SK-N-MC (cell line): ENCODE data around the gene TAS2R50.

Source experiments
- DNase-seq: peaks from one replicate; pipeline ENCODE4 v3.0.0-alpha.2; 2011; ENCODE audit warnings: low read depth, low spot score
- H3K27ac ChIP-seq: fragments of 200-600 bp; sonication (generic); 2 replicates; pipeline ENCODE4 v1.5.1; 2016; ENCODE audit warnings: mixed run types
- H3K36me3 ChIP-seq: fragments of 200-600 bp; sonication (generic); 2 replicates; pipeline ENCODE4 v1.6.1; 2017; ENCODE audit warnings: antibody characterized with exemption, low read length, mixed read lengths; ENCODE audit not compliant: insufficient read depth
- H3K4me3 ChIP-seq: fragments of 200-600 bp; sonication (generic); 2 replicates; pipeline ENCODE4 v1.5.1; 2016
- H3K9ac ChIP-seq: fragments of 200-600 bp; sonication (generic); 2 replicates; pipeline ENCODE4 v1.8.0; 2017; ENCODE audit warnings: mixed run types, mixed read lengths; ENCODE audit not compliant: insufficient read length
- H3K9me3 ChIP-seq: fragments of 200-600 bp; sonication (generic); 2 replicates; pipeline ENCODE4 v1.6.1; 2017; ENCODE audit warnings: low read depth, mild to moderate bottlenecking, antibody characterized with exemption, low read length, moderate library complexity, mixed read lengths
- EZH2 ChIP-seq: fragments of 200-600 bp; sonication (generic); IDR thresholded peaks from one replicate; pipeline ENCODE4 v1.6.1; 2017; ENCODE audit warnings: antibody characterized with exemption
- FOXP2 ChIP-seq: optimal IDR thresholded peaks from 2 replicates; pipeline ENCODE3; 2011; ENCODE audit warnings: mild to moderate bottlenecking, moderate library complexity; ENCODE audit not compliant: insufficient read depth; ENCODE audit errors: extremely low read length, control extremely low read depth
- POLR2AphosphoS5 ChIP-seq: IDR thresholded peaks from 2 replicates; pipeline ENCODE4 v1.6.1; 2012; ENCODE audit warnings: mild to moderate bottlenecking, low read depth, low read length, borderline replicate concordance

Gene TAS2R50

GRCh38 chr12:10939163-10939562 lies 47.5 kb downstream of the TAS2R50 start, which contains the start of gene TAS2R14:
Gene TAS2R14 (minus strand): TSS chr12:10939263. CDS start chr12:10939207, 56 bp downstream.
- no peaks in the 10 kb centered on the region for H3K9me3 ChIP-seq
- H3K36me3 ChIP-seq, result no peaks in the 10 kb centered on the region
- DNase-seq, result no peak
- H3K27ac ChIP-seq, result no peak within 1 kb of the TSS
- H3K4me3 ChIP-seq, result no peak within 1 kb of the TSS
- no peak within 1 kb of the TSS for H3K9ac ChIP-seq
- no peak for TF ChIP-seq POLR2AphosphoS5
- TF ChIP-seq EZH2, result no peak
- TF ChIP-seq FOXP2, result no peak

GRCh38 chr12:10936506-10936905 lies 50.2 kb downstream of the TAS2R50 start:
- Histone ChIP-seq H3K4me3 (no peak overlapping the region), H3K9me3 (no peaks in the 10 kb centered on the region), H3K9ac (no peak overlapping the region), H3K27ac (no peak overlapping the region), H3K36me3 (no peaks in the 10 kb centered on the region)
- TF ChIP-seq POLR2AphosphoS5, result no peak
- no peak for TF ChIP-seq FOXP2
- no peak for TF ChIP-seq EZH2
- no peak for DNase-seq
